ENCODE data around the gene HBZ. TPM values are rescaled to one million over a fixed set of nuclear protein-coding genes. Genes with fewer than 3 reads are reported as not detected.

HBZ gene
- total and polyA plus RNA-seq, 9 of the 15 experiments (the other 6 are each of a cell fraction or from before 2014, with no cell fraction given): 58.0 to 610 (median 113) TPM

DNA sequence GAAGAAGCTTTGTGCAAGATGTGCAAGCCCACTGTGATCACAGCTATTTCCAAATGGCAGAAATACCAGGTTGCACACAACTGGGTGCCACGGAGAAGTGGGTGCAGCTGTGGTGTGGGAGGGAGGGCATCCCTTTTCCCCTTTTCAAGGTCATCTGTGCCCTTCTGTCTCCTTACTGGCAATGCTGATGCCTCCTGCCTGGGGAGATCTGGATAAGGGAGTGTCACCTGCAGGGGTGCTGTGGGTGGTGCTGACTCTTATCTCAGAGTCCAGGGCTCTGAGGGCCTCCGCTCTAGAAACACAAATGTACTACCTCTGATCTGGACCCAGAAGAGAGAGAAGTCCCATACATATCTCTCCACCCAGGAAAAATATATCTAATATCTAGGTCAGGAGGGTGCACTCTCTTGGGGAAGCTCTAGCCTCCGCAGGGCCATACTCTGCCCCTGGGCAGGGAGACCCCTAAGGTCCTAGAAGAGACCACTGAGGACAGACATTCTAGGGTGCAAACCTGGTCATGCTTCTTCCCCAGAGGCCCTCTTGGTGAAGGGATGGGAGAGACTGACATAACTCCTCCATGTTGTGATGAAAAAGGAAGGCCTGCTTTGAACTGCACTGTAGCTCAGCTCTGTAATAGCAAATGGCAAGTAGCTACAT is 32.5 kb upstream of the HBZ start (continued):
- TF ChIP-seq FOXA3 (CRISPR knock-in tag; conservative IDR thresholded peaks at IDR 0.05 in 1 of 2, IDR thresholded peaks at IDR 0.05 in 1 of 2): no peak; a peak in 1 of 4 replicates
- TF ChIP-seq ZNF174 (CRISPR knock-in tag; IDR thresholded peaks at IDR 0.05): no peak
- TF ChIP-seq HNRNPL (IDR thresholded peaks at IDR 0.05; ENCODE audit: low read depth, low read length): peak; percentile 37; the same call in 1 of the 2 replicates
- no peak for TF ChIP-seq ZBED1 (IDR thresholded peaks at IDR 0.05)
- TF ChIP-seq NFRKB (IDR thresholded peaks at IDR 0.05; ENCODE audit: low read depth): peak; percentile 20; the same call in 1 of the 2 replicates
- TF ChIP-seq TBL1XR1 (IDR thresholded peaks at IDR 0.05; ENCODE audit: low read length in 2 of 2): peak in 1 of 2 experiments; percentile 66; a peak in 2 of 4 replicates
- TF ChIP-seq, protein P1, sequence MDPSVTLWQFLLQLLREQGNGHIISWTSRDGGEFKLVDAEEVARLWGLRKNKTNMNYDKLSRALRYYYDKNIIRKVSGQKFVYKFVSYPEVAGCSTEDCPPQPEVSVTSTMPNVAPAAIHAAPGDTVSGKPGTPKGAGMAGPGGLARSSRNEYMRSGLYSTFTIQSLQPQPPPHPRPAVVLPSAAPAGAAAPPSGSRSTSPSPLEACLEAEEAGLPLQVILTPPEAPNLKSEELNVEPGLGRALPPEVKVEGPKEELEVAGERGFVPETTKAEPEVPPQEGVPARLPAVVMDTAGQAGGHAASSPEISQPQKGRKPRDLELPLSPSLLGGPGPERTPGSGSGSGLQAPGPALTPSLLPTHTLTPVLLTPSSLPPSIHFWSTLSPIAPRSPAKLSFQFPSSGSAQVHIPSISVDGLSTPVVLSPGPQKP (CRISPR knock-in tag; IDR thresholded peaks at IDR 0.05): no peak
- peak; percentile 42; the same call in 1 of the 2 replicates for TF ChIP-seq ZBTB7A (IDR thresholded peaks at IDR 0.05; ENCODE audit: borderline replicate concordance, control insufficient read depth, low read depth, low read length)
- TF ChIP-seq, protein P2, sequence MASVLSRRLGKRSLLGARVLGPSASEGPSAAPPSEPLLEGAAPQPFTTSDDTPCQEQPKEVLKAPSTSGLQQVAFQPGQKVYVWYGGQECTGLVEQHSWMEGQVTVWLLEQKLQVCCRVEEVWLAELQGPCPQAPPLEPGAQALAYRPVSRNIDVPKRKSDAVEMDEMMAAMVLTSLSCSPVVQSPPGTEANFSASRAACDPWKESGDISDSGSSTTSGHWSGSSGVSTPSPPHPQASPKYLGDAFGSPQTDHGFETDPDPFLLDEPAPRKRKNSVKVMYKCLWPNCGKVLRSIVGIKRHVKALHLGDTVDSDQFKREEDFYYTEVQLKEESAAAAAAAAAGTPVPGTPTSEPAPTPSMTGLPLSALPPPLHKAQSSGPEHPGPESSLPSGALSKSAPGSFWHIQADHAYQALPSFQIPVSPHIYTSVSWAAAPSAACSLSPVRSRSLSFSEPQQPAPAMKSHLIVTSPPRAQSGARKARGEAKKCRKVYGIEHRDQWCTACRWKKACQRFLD (CRISPR knock-in tag; IDR thresholded peaks at IDR 0.05): peak; percentile 57; the same call in 1 of the 2 replicates
- no peak for TF ChIP-seq PCBP2 (IDR thresholded peaks at IDR 0.05; ENCODE audit: low read depth, low read length, poor library complexity, severe bottlenecking)
- TF ChIP-seq ZNF324 (CRISPR knock-in tag; IDR thresholded peaks at IDR 0.05): no peak
- TF ChIP-seq PRMT5 (CRISPR knock-in tag; IDR thresholded peaks at IDR 0.05): no peak
- TF ChIP-seq, protein P3, sequence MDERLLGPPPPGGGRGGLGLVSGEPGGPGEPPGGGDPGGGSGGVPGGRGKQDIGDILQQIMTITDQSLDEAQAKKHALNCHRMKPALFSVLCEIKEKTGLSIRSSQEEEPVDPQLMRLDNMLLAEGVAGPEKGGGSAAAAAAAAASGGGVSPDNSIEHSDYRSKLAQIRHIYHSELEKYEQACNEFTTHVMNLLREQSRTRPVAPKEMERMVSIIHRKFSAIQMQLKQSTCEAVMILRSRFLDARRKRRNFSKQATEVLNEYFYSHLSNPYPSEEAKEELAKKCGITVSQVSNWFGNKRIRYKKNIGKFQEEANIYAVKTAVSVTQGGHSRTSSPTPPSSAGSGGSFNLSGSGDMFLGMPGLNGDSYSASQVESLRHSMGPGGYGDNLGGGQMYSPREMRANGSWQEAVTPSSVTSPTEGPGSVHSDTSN (CRISPR knock-in tag; IDR thresholded peaks at IDR 0.05; ENCODE audit: low read depth): no peak
- TF ChIP-seq, protein P3 (tag; conservative IDR thresholded peaks at IDR 0.05; ENCODE audit: low read depth): no peak
- TF ChIP-seq STAT5A (IDR thresholded peaks at IDR 0.05; ENCODE audit: borderline replicate concordance, low read length): peak; percentile 64; the same call in 1 of the 2 replicates
- TF ChIP-seq GABPB1 (CRISPR knock-in tag; IDR thresholded peaks at IDR 0.05): no peak
- TF ChIP-seq, protein P4, sequence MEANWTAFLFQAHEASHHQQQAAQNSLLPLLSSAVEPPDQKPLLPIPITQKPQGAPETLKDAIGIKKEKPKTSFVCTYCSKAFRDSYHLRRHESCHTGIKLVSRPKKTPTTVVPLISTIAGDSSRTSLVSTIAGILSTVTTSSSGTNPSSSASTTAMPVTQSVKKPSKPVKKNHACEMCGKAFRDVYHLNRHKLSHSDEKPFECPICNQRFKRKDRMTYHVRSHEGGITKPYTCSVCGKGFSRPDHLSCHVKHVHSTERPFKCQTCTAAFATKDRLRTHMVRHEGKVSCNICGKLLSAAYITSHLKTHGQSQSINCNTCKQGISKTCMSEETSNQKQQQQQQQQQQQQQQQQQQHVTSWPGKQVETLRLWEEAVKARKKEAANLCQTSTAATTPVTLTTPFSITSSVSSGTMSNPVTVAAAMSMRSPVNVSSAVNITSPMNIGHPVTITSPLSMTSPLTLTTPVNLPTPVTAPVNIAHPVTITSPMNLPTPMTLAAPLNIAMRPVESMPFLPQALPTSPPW (CRISPR knock-in tag; IDR thresholded peaks at IDR 0.05): peak; percentile 64; the same call in 1 of the 2 replicates
- 0 out of 2 replicates have a peak, but pooled peaks have one; percentile 33 for TF ChIP-seq ATF7 (IDR thresholded peaks at IDR 0.05)
- peak; percentile 68 for TF ChIP-seq EGR1 (conservative IDR thresholded peaks at IDR 0.05)
- 0 out of 2 replicates have a peak, but pooled peaks have one; percentile 31 for TF ChIP-seq FOXP1 (CRISPR knock-in tag; IDR thresholded peaks at IDR 0.05)
- TF ChIP-seq NFYB (IDR thresholded peaks at IDR 0.05; ENCODE audit: extremely low read depth, insufficient read length): no peak
- 0 out of 2 replicates have a peak, but pooled peaks have one; percentile 18 for TF ChIP-seq PHB2 (IDR thresholded peaks at IDR 0.05; ENCODE audit: low read depth)
- no peak for TF ChIP-seq MAFG (tag; conservative IDR thresholded peaks at IDR 0.05)
